ENCODE data around the gene ECHDC1.

The ECHDC1 gene

GRCh38 chr6:127263481-127263880 is 79.9 kb downstream of the ECHDC1 start:
- no peak for DNase-seq (ENCODE audit: low spot score)
- in situ Hi-C loops (cut with MboI; ENCODE audit: low pct_unique_long_range_greater_than_20kb, low sequenced_read_pairs, unreplicated experiment): no loop called here
- TF ChIP-seq CTCF (IDR thresholded peaks at IDR 0.05; ENCODE audit: extremely low read depth, insufficient read depth, missing control alignments): no peak

GRCh38 chr6:127262896-127263295 is 80.5 kb downstream of the ECHDC1 start:
- TF ChIP-seq CTCF (IDR thresholded peaks at IDR 0.05; ENCODE audit: extremely low read depth, insufficient read depth, missing control alignments): no peak
- no peak for DNase-seq (ENCODE audit: low spot score)
- in situ Hi-C loops (cut with MboI; ENCODE audit: low pct_unique_long_range_greater_than_20kb, low sequenced_read_pairs, unreplicated experiment): no loop called here

GRCh38 chr6:127255286-127255685 is 88.1 kb downstream of the ECHDC1 start:
- DNase-seq (ENCODE audit: low spot score): no peak
- in situ Hi-C loops (cut with MboI; ENCODE audit: low pct_unique_long_range_greater_than_20kb, low sequenced_read_pairs, unreplicated experiment): no loop called here
- TF ChIP-seq CTCF (IDR thresholded peaks at IDR 0.05; ENCODE audit: extremely low read depth, insufficient read depth, missing control alignments): no peak

- in situ Hi-C loops (cut with MboI; ENCODE audit: low pct_unique_long_range_greater_than_20kb, low sequenced_read_pairs, unreplicated experiment): no loop called here
- DNase-seq (ENCODE audit: low spot score): no peak
- TF ChIP-seq CTCF (IDR thresholded peaks at IDR 0.05; ENCODE audit: extremely low read depth, insufficient read depth, missing control alignments): no peak
Observed at GRCh38 chr6:127249621-127250020, 93.8 kb downstream of the ECHDC1 start.

GRCh38 chr6:127247114-127248096 is 96.0 kb downstream of the ECHDC1 start:
- in situ Hi-C loops (cut with MboI; ENCODE audit: low pct_unique_long_range_greater_than_20kb, low sequenced_read_pairs, unreplicated experiment): no loop called here
- TF ChIP-seq CTCF (IDR thresholded peaks at IDR 0.05; ENCODE audit: extremely low read depth, insufficient read depth, missing control alignments): no peak

GRCh38 chr6:127243501-127243900 is 99.9 kb downstream of the ECHDC1 start:
- DNase-seq (ENCODE audit: low spot score): no peak
- in situ Hi-C loops (cut with MboI; ENCODE audit: low pct_unique_long_range_greater_than_20kb, low sequenced_read_pairs, unreplicated experiment): no loop called here
- TF ChIP-seq CTCF (IDR thresholded peaks at IDR 0.05; ENCODE audit: extremely low read depth, insufficient read depth, missing control alignments): no peak

More at GRCh38 chr6:127247114-127248096, 96.0 kb downstream of the ECHDC1 start:
- DNase-seq (ENCODE audit: low spot score): no peak

Measured in GM13977 (cell line).